Measurements from ENCODE around the gene GULP1.
"Not testable (repeated sequence)": the region's sequence is repeated elsewhere in the genome, so short reads cannot be mapped to it uniquely, and the experiment has no call there.

Gene GULP1

GRCh38 chr2:188588235-188588634, 296.6 kb downstream of the GULP1 start:
- no peak for DNase-seq (ENCODE audit: extremely low read depth in 1 of 2, low read depth in 1 of 2)

GRCh38 chr2:188596054-188596453, 304.4 kb downstream of the GULP1 start:
- DNase-seq (ENCODE audit: extremely low read depth in 1 of 2, low read depth in 1 of 2): no peak

GRCh38 chr2:188598551-188598950, 306.9 kb downstream of the GULP1 start:
- DNase-seq (ENCODE audit: extremely low read depth in 1 of 2, low read depth in 1 of 2): no peak

GRCh38 chr2:188599140-188599539, 307.5 kb downstream of the GULP1 start:
- no peak for DNase-seq (ENCODE audit: extremely low read depth in 1 of 2, low read depth in 1 of 2)

- no peak for DNase-seq (ENCODE audit: extremely low read depth in 1 of 2, low read depth in 1 of 2)
Measured at GRCh38 chr2:188600536-188601210, 309.0 kb downstream of the GULP1 start.

GRCh38 chr2:188601391-188601790, 309.7 kb downstream of the GULP1 start:
- DNase-seq (ENCODE audit: extremely low read depth in 1 of 2, low read depth in 1 of 2): no peak

- DNase-seq (ENCODE audit: extremely low read depth in 1 of 2, low read depth in 1 of 2): no peak
Measured at GRCh38 chr2:188601927-188602326, 310.3 kb downstream of the GULP1 start.

GRCh38 chr2:188604579-188604978, 312.9 kb downstream of the GULP1 start:
- no peak for DNase-seq (ENCODE audit: extremely low read depth in 1 of 2, low read depth in 1 of 2)

- not testable (repeated sequence) for DNase-seq (ENCODE audit: extremely low read depth in 1 of 2, low read depth in 1 of 2)
Measured at GRCh38 chr2:188605609-188606584, 314.2 kb downstream of the GULP1 start.

- not testable (repeated sequence) for DNase-seq (ENCODE audit: extremely low read depth in 1 of 2, low read depth in 1 of 2)
Measured at GRCh38 chr2:188606596-188606995, 314.9 kb downstream of the GULP1 start.

- DNase-seq (ENCODE audit: extremely low read depth in 1 of 2, low read depth in 1 of 2): no peak
Measured at GRCh38 chr2:188607501-188607900, 315.8 kb downstream of the GULP1 start.

GRCh38 chr2:188609321-188610049, 317.8 kb downstream of the GULP1 start:
- DNase-seq (ENCODE audit: extremely low read depth in 1 of 2, low read depth in 1 of 2): no peak

GRCh38 chr2:188610050-188610444, 318.4 kb downstream of the GULP1 start:
- no peak for DNase-seq (ENCODE audit: extremely low read depth in 1 of 2, low read depth in 1 of 2)

GRCh38 chr2:188610827-188611226, 319.2 kb downstream of the GULP1 start:
- no peak for DNase-seq (ENCODE audit: extremely low read depth in 1 of 2, low read depth in 1 of 2)

GRCh38 chr2:188619146-188619545, 327.5 kb downstream of the GULP1 start:
- no peak for DNase-seq (ENCODE audit: extremely low read depth in 1 of 2, low read depth in 1 of 2)

GRCh38 chr2:188620916-188621315, 329.2 kb downstream of the GULP1 start:
- no peak for DNase-seq (ENCODE audit: extremely low read depth in 1 of 2, low read depth in 1 of 2)

GRCh38 chr2:188622601-188623260, 331.1 kb downstream of the GULP1 start:
- DNase-seq (ENCODE audit: extremely low read depth in 1 of 2, low read depth in 1 of 2): no peak

- no peak for DNase-seq (ENCODE audit: extremely low read depth in 1 of 2, low read depth in 1 of 2)
Measured at GRCh38 chr2:188623995-188624643, 332.4 kb downstream of the GULP1 start.

- no peak for DNase-seq (ENCODE audit: extremely low read depth in 1 of 2, low read depth in 1 of 2)
Measured at GRCh38 chr2:188627471-188627870, 335.8 kb downstream of the GULP1 start.

Measured in stimulated activated CD8-positive, alpha-beta memory T cell treated with anti-CD3 and anti-CD28 coated beads, Interleukin-7, amount 100 ng/mL, for 48 hours (primary cell).